Endothelial cell of umbilical vein (primary cell): Measurements from ENCODE around the gene RPP25L. TPM values are rescaled to one million over a fixed set of nuclear protein-coding genes. Genes with fewer than 3 reads are reported as not detected.

Experiments used
- BruUV-seq: library from RNA; stranded (reverse); fragments of 400-500 nt; replicated peaks from 2 replicates; lab custom pipeline; 2021; lab: Mats Ljungman, UMichigan
- CTCF ChIA-PET: fragments of 300-600, 350-600 bp; sonication (Branson Sonifier 250); formaldehyde crosslinking; loops from one replicate; lab custom pipeline; 2021; ENCODE audit warnings: antibody characterized with exemption, inconsistent platforms; lab: Charles Lee
- POLR2A ChIA-PET: fragments of 300-600, 350-600 bp; sonication (Branson Sonifier 250); formaldehyde crosslinking; loops from one replicate; lab custom pipeline; 2021; ENCODE audit warnings: antibody characterized with exemption, inconsistent platforms; lab: Charles Lee
- DNase-seq: peaks from one replicate; pipeline ENCODE4 v3.0.0-alpha.2; 2011; ENCODE audit warnings: low read depth, low spot score
- FAIRE-seq: peaks from 2 replicates; lab custom pipeline; 2011; peaks lifted over from hg19 to GRCh38; lab: Jason Lieb, UNC
- H2AFZ ChIP-seq: 2 replicates; pipeline ENCODE4 v1.6.0; 2012; ENCODE audit warnings: low read depth, low read length, control low read depth, inconsistent platforms
- H3K27ac ChIP-seq: 2 replicates; pipeline ENCODE4 v1.5.1; 2011; ENCODE audit warnings: low read depth, mild to moderate bottlenecking, control low read depth, low read length, moderate library complexity; ENCODE audit not compliant: insufficient read depth
- H3K27me3 ChIP-seq, 2 experiments: 2 replicates each; pipeline versions ENCODE4 v1.6.0 to v1.6.1; 2011; ENCODE audit warnings: low read length in 2 of 2, mixed read lengths in 1 of 2; ENCODE audit not compliant: control insufficient read depth in 2 of 2, insufficient read depth in 2 of 2
- H3K36me3 ChIP-seq, 2 experiments: 2 replicates in 1 of 2; 3 replicates in 1 of 2; pipeline ENCODE4 v1.5.1; 2011; ENCODE audit warnings: low read length in 2 of 2, mild to moderate bottlenecking in 1 of 2, moderate library complexity in 1 of 2; ENCODE audit not compliant: control insufficient read depth in 2 of 2, insufficient read depth in 2 of 2; ENCODE audit errors: extremely low read depth in 1 of 2
- H3K4me1 ChIP-seq: 3 replicates; pipeline ENCODE4 v1.5.1; 2011; ENCODE audit warnings: mild to moderate bottlenecking, low read length; ENCODE audit not compliant: control insufficient read depth, insufficient read depth; ENCODE audit errors: extremely low read depth
- H3K4me2 ChIP-seq: 2 replicates; pipeline ENCODE4 v1.6.1; 2011; ENCODE audit warnings: low read length, control low read depth, mixed read lengths; ENCODE audit not compliant: insufficient read depth
- H3K4me3 ChIP-seq, 3 experiments: fragments of 200-600 bp in 1 of 3; sonication (generic), shearing (Covaris generic) in 1 of 3; replicated peaks in 1 of 3; 2 replicates each; pipeline ENCODE4 v1.5.1; 2011 to 2016; ENCODE audit warnings: control low read depth in 3 of 3, low read length in 3 of 3, mild to moderate bottlenecking in 2 of 3, inconsistent platforms in 1 of 3, low read depth in 1 of 3, moderate library complexity in 1 of 3; ENCODE audit not compliant: insufficient read depth in 1 of 3
- H3K79me2 ChIP-seq: 2 replicates; pipeline ENCODE4 v1.6.0; 2012; ENCODE audit warnings: low read length, inconsistent platforms; ENCODE audit not compliant: control insufficient read depth, insufficient read depth
- H3K9ac ChIP-seq: replicated peaks from 2 replicates; pipeline ENCODE3; 2011; ENCODE audit warnings: low read length, control low read depth; ENCODE audit not compliant: insufficient read depth; ENCODE audit errors: extremely low read depth
- H3K9me1 ChIP-seq: replicated peaks from 3 replicates; pipeline ENCODE4 v1.6.0; 2011; ENCODE audit warnings: mild to moderate bottlenecking, low read length; ENCODE audit not compliant: control insufficient read depth, insufficient read depth; ENCODE audit errors: extremely low read depth
- H3K9me3 ChIP-seq: replicated peaks from 2 replicates; pipeline ENCODE4 v1.5.1; 2012; ENCODE audit warnings: low read length, inconsistent platforms; ENCODE audit not compliant: control insufficient read depth, insufficient read depth
- H4K20me1 ChIP-seq: replicated peaks from 2 replicates; pipeline ENCODE3; 2011; ENCODE audit warnings: mild to moderate bottlenecking, low read length; ENCODE audit not compliant: control insufficient read depth, insufficient read depth; ENCODE audit errors: extremely low read depth
- EZH2 ChIP-seq: IDR thresholded peaks from 2 replicates; pipeline ENCODE4 v1.6.1; 2012; ENCODE audit warnings: borderline replicate concordance, low read depth, mild to moderate bottlenecking, moderate library complexity, low read length, inconsistent platforms; ENCODE audit not compliant: severe bottlenecking
- FOS ChIP-seq: IDR thresholded peaks from 2 replicates; pipeline ENCODE4 v1.6.1; 2011; ENCODE audit warnings: mild to moderate bottlenecking, low read length, moderate library complexity, borderline replicate concordance; ENCODE audit not compliant: insufficient read depth
- GATA2 ChIP-seq: IDR thresholded peaks from 2 replicates; pipeline ENCODE4 v1.7.0; 2011; ENCODE audit warnings: low read depth, mild to moderate bottlenecking, moderate library complexity, mixed read lengths, low read length; ENCODE audit not compliant: insufficient read length, insufficient read depth
- MYC ChIP-seq: IDR thresholded peaks from one replicate; pipeline ENCODE4 v1.6.1; 2011; ENCODE audit warnings: mild to moderate bottlenecking, low read depth, low read length
- POLR2AphosphoS5 ChIP-seq: IDR thresholded peaks from 2 replicates; pipeline ENCODE4 v1.6.1; 2012; ENCODE audit warnings: low read depth, mild to moderate bottlenecking, control low read depth, low read length, moderate library complexity; ENCODE audit not compliant: insufficient read depth
- dilution Hi-C: fragments of 300-500 bp; cut with MboI; formaldehyde crosslinking; loops from one replicate; pipeline ENCODE4 v1.15.0; 2019; ENCODE audit warnings: low sequenced_read_pairs; ENCODE audit not compliant: extremely low pct_ligation_motif_present
- intact Hi-C: fragments of 100-400 bp; cut with micrococcal nuclease; formaldehyde crosslinking; loops from one replicate; pipeline ENCODE4 v1.10.0; 2022
- polyA plus RNA-seq, 4 experiments: library from polyadenylated mRNA; depleted of rRNA in 3 of 4; stranded (reverse) in 3 of 4; unstranded in 1 of 4; fragments of >200 nt; gene quantifications; 2 replicates each; pipeline versions ENCODE4 v1.2.1 to v1.2.3, GENCODE V29; 2011 to 2012; ENCODE audit warnings: missing spikeins in 1 of 4
- total RNA-seq: library from RNA; stranded (reverse); gene quantifications from 2 replicates; pipeline ENCODE4 v1.2.3, GENCODE V29; 2021
- TF ChIP-seq, protein P1 (sequence below), 2 donors: IDR thresholded peaks; 1 replicate in 1 of 2; 2 replicates in 1 of 2; pipeline ENCODE4 v1.5.1; 2011; ENCODE audit warnings: low read length in 2 of 2, mild to moderate bottlenecking in 2 of 2, moderate library complexity in 2 of 2, control low read depth in 1 of 2, inconsistent platforms in 1 of 2, low read depth in 1 of 2; ENCODE audit not compliant: insufficient read depth in 1 of 2; ENCODE audit errors: extremely low read depth in 1 of 2
- TF ChIP-seq, protein P2 (sequence below): IDR thresholded peaks from 2 replicates; pipeline ENCODE4 v1.6.1; 2011; ENCODE audit not compliant: insufficient read depth, insufficient read length

The RPP25L gene
- total and polyA plus RNA-seq, 2 donors (not counting 3 experiments of a cell fraction or from before 2014, with no cell fraction given) = 15.7 to 41.0 TPM

DNA sequence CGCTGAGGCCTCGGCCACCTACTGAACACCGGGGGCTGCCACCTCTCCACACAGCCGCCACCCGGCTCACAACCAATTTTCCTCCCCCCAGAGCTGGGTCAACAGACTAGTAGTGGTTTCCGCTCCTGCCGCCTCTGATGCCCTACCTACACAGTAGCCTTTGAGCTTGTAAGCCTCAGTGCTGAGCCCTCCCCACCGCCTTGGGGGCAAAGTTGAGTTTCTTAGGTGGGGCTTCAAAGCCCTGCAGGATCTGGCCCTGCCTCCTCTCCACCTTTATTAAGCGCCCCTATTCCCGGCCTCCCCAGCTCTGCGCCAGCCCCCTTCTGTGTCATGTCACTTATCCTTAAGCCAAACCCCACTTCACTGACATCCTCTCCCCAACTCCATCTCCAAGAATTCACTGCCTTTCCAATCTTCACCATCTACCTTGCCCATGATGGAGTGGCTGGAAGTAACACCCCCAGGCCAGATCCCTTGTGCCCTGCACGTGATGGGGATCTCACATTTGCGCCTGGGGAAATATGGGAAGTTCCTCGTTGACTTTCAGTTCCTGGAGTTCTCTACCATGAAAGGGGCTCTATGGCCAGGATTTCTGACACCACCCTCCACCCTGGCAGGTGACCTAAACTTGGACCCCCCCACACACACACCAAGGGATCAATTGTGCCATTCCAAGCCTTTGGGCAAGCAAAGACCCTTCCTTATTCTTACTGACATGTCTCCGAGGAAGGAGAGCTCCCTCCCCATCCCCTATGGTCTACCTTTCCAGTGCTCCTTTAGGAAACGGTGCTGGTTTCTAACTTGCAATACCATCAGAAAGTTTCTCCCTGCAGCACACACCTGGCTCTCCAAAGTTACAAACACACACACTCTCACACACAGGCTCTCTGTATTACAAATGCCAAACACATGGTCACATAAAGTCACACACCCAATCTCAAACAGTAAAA lies 19.7 kb downstream of the RPP25L start:
- Histone ChIP-seq H3K27ac (no peak overlapping the region), H3K4me3 (no peak overlapping the region), H3K36me3 (no peaks in the 10 kb centered on the region), H3K9ac (no peak overlapping the region), H3K9me3 (no peaks in the 10 kb centered on the region), H3K9me1 (no peaks in the 10 kb centered on the region), H3K79me2 (no peaks in the 10 kb centered on the region), H4K20me1 (no peaks in the 10 kb centered on the region), H3K4me2 (no peak overlapping the region), H3K27me3 (peaks cover 62 to 67% of the 10 kb centered on the region in 2 experiments), H3K4me1 (no peaks in the 10 kb centered on the region), H2AFZ (no peak overlapping the region)
- TF ChIP-seq, protein P1, sequence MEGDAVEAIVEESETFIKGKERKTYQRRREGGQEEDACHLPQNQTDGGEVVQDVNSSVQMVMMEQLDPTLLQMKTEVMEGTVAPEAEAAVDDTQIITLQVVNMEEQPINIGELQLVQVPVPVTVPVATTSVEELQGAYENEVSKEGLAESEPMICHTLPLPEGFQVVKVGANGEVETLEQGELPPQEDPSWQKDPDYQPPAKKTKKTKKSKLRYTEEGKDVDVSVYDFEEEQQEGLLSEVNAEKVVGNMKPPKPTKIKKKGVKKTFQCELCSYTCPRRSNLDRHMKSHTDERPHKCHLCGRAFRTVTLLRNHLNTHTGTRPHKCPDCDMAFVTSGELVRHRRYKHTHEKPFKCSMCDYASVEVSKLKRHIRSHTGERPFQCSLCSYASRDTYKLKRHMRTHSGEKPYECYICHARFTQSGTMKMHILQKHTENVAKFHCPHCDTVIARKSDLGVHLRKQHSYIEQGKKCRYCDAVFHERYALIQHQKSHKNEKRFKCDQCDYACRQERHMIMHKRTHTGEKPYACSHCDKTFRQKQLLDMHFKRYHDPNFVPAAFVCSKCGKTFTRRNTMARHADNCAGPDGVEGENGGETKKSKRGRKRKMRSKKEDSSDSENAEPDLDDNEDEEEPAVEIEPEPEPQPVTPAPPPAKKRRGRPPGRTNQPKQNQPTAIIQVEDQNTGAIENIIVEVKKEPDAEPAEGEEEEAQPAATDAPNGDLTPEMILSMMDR (IDR thresholded peaks at IDR 0.05; ENCODE audit: extremely low read depth in 1 of 2, insufficient read depth in 1 of 2, low read depth in 1 of 2, low read length in 2 of 2) = no peak
- TF ChIP-seq MYC (no peak), POLR2AphosphoS5 (no peak), GATA2 (no peak), FOS (no peak), EZH2 (no peak)
- TF ChIP-seq, protein P2, sequence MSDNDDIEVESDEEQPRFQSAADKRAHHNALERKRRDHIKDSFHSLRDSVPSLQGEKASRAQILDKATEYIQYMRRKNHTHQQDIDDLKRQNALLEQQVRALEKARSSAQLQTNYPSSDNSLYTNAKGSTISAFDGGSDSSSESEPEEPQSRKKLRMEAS = no peak
- no peak for FAIRE-seq
- intact Hi-C loops (loop anchor here (1.0 to 2.0 kb wide), 3 partner anchors 44 to 187 kb away; no protein-coding TSS in a partner anchor), dilution Hi-C loops (no loop called here)
- POLR2A ChIA-PET = no interaction called here
- no peak for DNase-seq
- CTCF ChIA-PET = interaction anchor here (0.6 to 5.1 kb wide), 54 partner anchors 8 to 260 kb away, joined by 3 to 326 read pairs (median 6); partner anchors contain the start of genes DCTN3, ENHO, FAM219A and MYORG
- BruUV-seq = no TSS peak
